GM20000 (cell line): ENCODE results near the gene ACAD10.
"Not testable (repeated sequence)": the region's sequence is repeated elsewhere in the genome, so short reads cannot be mapped to it uniquely, and the experiment has no call there.

Experiments
- DNase-seq: peaks from one replicate; pipeline ENCODE4 v3.0.0; 2012; ENCODE audit warnings: low spot score
- TF ChIP-seq, protein P1 (sequence below): IDR thresholded peaks from 2 replicates; pipeline ENCODE4 v1.5.1; 2012; ENCODE audit warnings: mild to moderate bottlenecking, control low read depth; ENCODE audit errors: extremely low read depth, missing control alignments

ACAD10 gene

GRCh38 chr12:111645433-111645832, 40.4 kb upstream of the ACAD10 start:
- DNase-seq: no peak
- TF ChIP-seq, protein P1, sequence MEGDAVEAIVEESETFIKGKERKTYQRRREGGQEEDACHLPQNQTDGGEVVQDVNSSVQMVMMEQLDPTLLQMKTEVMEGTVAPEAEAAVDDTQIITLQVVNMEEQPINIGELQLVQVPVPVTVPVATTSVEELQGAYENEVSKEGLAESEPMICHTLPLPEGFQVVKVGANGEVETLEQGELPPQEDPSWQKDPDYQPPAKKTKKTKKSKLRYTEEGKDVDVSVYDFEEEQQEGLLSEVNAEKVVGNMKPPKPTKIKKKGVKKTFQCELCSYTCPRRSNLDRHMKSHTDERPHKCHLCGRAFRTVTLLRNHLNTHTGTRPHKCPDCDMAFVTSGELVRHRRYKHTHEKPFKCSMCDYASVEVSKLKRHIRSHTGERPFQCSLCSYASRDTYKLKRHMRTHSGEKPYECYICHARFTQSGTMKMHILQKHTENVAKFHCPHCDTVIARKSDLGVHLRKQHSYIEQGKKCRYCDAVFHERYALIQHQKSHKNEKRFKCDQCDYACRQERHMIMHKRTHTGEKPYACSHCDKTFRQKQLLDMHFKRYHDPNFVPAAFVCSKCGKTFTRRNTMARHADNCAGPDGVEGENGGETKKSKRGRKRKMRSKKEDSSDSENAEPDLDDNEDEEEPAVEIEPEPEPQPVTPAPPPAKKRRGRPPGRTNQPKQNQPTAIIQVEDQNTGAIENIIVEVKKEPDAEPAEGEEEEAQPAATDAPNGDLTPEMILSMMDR: no peak

DNA sequence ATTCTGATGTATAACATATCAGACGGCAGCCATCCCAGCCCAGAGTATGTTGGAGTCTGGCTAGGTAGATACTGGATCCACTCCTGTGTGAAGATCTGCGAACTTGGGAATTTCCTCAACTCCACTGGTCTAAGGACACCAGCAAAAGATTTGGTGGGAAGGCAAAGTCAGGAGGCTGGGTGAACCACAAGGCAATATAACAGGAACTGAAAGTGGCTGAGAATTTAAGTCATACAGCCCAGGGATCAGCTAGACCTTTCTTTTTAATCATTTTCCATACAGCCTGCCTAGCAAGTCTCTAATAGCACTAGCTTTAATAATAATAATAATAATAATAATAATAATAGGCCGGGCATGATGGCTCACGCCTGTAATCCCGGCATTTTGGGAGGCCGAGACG, 34.9 kb upstream of the ACAD10 start:
- no peak for DNase-seq
- TF ChIP-seq, protein P1: no peak

DNA sequence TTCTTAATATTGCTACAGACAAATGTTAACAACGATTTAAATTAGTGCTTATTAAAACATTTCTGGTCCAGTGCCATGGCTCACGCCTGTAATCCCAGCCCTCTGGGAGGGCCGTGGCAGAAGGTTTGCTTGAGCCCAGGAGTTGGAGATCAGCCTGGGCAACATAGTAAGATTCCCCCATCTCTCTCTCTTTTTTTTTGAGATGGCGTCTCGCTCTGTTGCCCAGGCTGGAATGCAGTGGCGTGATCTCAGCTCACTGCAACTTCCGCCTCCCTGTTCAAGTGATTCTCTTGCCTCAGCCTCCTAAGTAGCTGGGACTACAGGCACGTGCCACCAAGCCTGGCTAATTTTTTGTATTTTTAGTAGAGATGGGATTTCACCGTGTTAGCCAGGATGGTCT, 33.3 kb upstream of the ACAD10 start:
- not testable (repeated sequence) for DNase-seq

- TF ChIP-seq, protein P1: no peak
These were observed 32.3 kb upstream of the ACAD10 start for GRCh38 chr12:111653596-111653995.

DNA sequence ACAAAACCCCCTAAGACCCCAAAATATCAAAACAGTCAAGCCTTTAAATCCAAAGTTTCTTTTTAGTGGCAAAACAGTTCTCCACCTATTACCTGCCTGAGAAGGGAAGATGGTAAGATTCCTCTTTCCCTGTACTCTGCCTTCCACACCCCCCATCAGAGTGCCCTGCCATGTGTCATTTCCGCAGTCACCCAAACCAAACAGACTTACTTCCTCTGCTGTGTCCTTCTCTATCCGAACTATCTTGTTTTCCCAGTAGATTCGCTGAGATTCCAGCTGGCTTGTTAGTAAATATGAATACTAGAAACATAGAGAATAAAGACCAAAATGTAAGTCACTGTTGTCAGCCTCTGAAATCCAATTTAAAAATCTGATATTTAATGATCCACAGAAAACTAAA, 30.5 kb upstream of the ACAD10 start:
- TF ChIP-seq, protein P1: no peak

More at GRCh38 chr12:111653596-111653995, 32.3 kb upstream of the ACAD10 start:
- DNase-seq: no peak

DNA sequence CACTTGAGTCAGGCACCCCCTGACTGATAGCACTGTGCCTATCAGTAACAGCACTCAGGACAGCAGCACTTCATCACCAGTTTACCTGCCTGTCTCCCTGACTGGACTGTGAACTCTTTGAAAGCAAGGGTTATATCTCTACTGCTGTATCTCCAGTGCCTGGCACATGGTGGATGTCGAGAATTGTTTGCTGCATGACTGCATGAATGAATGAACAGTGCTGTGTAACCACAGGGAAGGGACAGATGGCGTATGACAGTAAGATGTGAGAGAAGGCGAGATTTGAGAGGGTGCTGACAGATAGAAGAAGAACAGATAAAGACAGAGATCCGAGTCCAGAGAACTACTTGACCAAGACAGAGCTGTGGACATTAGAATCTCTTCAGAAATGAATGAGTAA, 29.8 kb upstream of the ACAD10 start:
- TF ChIP-seq, protein P1: no peak
- DNase-seq: no peak

More for the DNA sequence above, 30.5 kb upstream of the ACAD10 start:
- no peak for DNase-seq

DNA sequence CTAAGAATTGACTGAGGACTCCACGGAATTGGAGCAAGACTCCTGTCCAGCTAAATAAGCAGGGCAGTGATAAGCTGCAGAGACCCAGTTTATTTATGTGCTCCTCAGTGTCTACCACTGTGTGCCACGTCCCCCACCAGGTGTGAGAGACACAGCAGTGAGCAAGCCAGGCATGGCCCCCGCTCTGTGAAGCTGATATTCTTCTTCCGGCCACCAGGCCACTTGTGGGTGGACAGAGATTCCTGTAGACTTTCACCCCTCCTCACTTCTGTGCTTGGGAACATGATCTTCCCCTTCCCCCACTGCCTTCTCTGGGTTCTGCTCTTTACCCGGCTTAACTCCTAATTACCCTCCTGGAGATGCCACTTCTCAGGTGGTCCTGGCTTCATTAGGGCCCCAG, 21.4 kb upstream of the ACAD10 start:
- DNase-seq: no peak
- TF ChIP-seq, protein P1: no peak

- no peak for DNase-seq
- TF ChIP-seq, protein P1: no peak
These were observed 20.6 kb upstream of the ACAD10 start for GRCh38 chr12:111664961-111665865.
